ENCODE measurements around the gene PALLD. TPM values are rescaled to one million over a fixed set of nuclear protein-coding genes. Genes with fewer than 3 reads are reported as not detected.

The PALLD gene
- total RNA-seq, 6 experiments from 2014 or later = 7.7 to 81.6 (median 24.8) TPM

- no peaks in the 10 kb centered on the region for H3K27me3 ChIP-seq
- 11% methylated on average over 6 of the region's 6 CpGs for WGBS (ENCODE audit: insufficient coverage, low coverage, low lambda C conversion rate, missing lambda C conversion rate)
- H3K4me1 ChIP-seq = peaks cover 0 to 5% (median 2%) of the 10 kb centered on the region in 4 donors
- H3K4me3 ChIP-seq = peak overlapping the region in 2 of 3 donors; percentile 36 to 45
- no peak for DNase-seq
- intact Hi-C loops (cut with DNase I) = no loop called here
- no peak overlapping the region for H3K27ac ChIP-seq
- no peak for ATAC-seq
- no peaks in the 10 kb centered on the region for H3K9me3 ChIP-seq
- TF ChIP-seq POLR2A (IDR thresholded peaks at IDR 0.05) = no peak
- no peak for TF ChIP-seq CTCF (IDR thresholded peaks at IDR 0.05)
- H3K36me3 ChIP-seq = no peaks in the 10 kb centered on the region
Measured at GRCh38 chr4:168632301-168632725, 135.5 kb downstream of the PALLD start.

- no peaks in the 10 kb centered on the region for H3K36me3 ChIP-seq
- 36% methylated on average over 4 of the region's 4 CpGs for WGBS (ENCODE audit: insufficient coverage, low coverage, low lambda C conversion rate, missing lambda C conversion rate)
- no peak overlapping the region for H3K4me3 ChIP-seq
- no peak for TF ChIP-seq POLR2A (IDR thresholded peaks at IDR 0.05)
- H3K27me3 ChIP-seq = no peaks in the 10 kb centered on the region
- DNase-seq (no peak), ATAC-seq (no peak)
- H3K9me3 ChIP-seq = no peaks in the 10 kb centered on the region
- intact Hi-C loops (cut with DNase I) = no loop called here
- H3K4me1 ChIP-seq = peaks cover 0 to 5% (median 2%) of the 10 kb centered on the region in 4 donors
- H3K27ac ChIP-seq = no peak overlapping the region
Measured at GRCh38 chr4:168633064-168633463, 136.2 kb downstream of the PALLD start.

- no peak for ATAC-seq
- no peak for DNase-seq
- 45% methylated on average over 1 of the region's 1 CpG for whole genome bisulfite sequencing (ENCODE audit: insufficient coverage, low coverage, low lambda C conversion rate, missing lambda C conversion rate)
Measured at GRCh38 chr4:168633496-168633895, 136.6 kb downstream of the PALLD start.

GRCh38 chr4:168634276-168634802, 137.5 kb downstream of the PALLD start:
- intact Hi-C loops (cut with DNase I) = no loop called here
- peaks cover 0 to 5% (median 2%) of the 10 kb centered on the region in 4 donors for H3K4me1 ChIP-seq
- no peak overlapping the region for H3K4me3 ChIP-seq

More at GRCh38 chr4:168633496-168633895, 136.6 kb downstream of the PALLD start:
- H3K9me3 ChIP-seq = no peaks in the 10 kb centered on the region
- TF ChIP-seq CTCF (IDR thresholded peaks at IDR 0.05) (no peak), POLR2A (IDR thresholded peaks at IDR 0.05) (no peak)
- no peak overlapping the region for H3K4me3 ChIP-seq
- intact Hi-C loops (cut with DNase I) = no loop called here
- no peaks in the 10 kb centered on the region for H3K27me3 ChIP-seq
- H3K36me3 ChIP-seq = no peaks in the 10 kb centered on the region
- H3K4me1 ChIP-seq = peaks cover 0 to 5% (median 2%) of the 10 kb centered on the region in 4 donors
- H3K27ac ChIP-seq = no peak overlapping the region

More at GRCh38 chr4:168634276-168634802, 137.5 kb downstream of the PALLD start:
- Histone ChIP-seq H3K27me3 (no peaks in the 10 kb centered on the region), H3K36me3 (no peaks in the 10 kb centered on the region), H3K9me3 (no peaks in the 10 kb centered on the region), H3K27ac (no peak overlapping the region)
- TF ChIP-seq CTCF (IDR thresholded peaks at IDR 0.05) = no peak
- no peak for TF ChIP-seq POLR2A (IDR thresholded peaks at IDR 0.05)
- ATAC-seq (no peak), DNase-seq (no peak)
- 40% methylated on average over 11 of the region's 11 CpGs for WGBS (ENCODE audit: insufficient coverage, low coverage, low lambda C conversion rate, missing lambda C conversion rate)

Data from right lobe of liver (tissue), 6 donors.